Cardiac septum (tissue), 1 donor: Measurements from ENCODE around the gene LTN1. TPM values are rescaled to one million over a fixed set of nuclear protein-coding genes. Genes with fewer than 3 reads are reported as not detected.
"Not testable (repeated sequence)": the region's sequence is repeated elsewhere in the genome, so short reads cannot be mapped to it uniquely, and the experiment has no call there.

Source experiments
- DNase-seq: peaks from one replicate; pipeline ENCODE4 v3.0.0-alpha.2; 2020; ENCODE audit warnings: low spot score
- intact Hi-C: fragments of 100-400 bp; cut with DNase I; formaldehyde crosslinking; loops from one replicate; pipeline ENCODE4 v1.14.0; 2022
- long read RNA-seq: library from polyadenylated mRNA; unstranded; transcript quantifications from one replicate; pipeline ENCODE4 v2.0.0, GENCODE V29; 2021
- total RNA-seq: library from RNA; stranded (reverse); fragmentation: NEBNext Ultra II Directional; extraction: Animal tissue kit (Norgen Biotek cat#: 25700); gene quantifications from one replicate; pipeline ENCODE4 v1.2.1, GENCODE V29; 2021
- donor health status: DM: no; HTN: no; CAD: no.

Gene LTN1, protein sequence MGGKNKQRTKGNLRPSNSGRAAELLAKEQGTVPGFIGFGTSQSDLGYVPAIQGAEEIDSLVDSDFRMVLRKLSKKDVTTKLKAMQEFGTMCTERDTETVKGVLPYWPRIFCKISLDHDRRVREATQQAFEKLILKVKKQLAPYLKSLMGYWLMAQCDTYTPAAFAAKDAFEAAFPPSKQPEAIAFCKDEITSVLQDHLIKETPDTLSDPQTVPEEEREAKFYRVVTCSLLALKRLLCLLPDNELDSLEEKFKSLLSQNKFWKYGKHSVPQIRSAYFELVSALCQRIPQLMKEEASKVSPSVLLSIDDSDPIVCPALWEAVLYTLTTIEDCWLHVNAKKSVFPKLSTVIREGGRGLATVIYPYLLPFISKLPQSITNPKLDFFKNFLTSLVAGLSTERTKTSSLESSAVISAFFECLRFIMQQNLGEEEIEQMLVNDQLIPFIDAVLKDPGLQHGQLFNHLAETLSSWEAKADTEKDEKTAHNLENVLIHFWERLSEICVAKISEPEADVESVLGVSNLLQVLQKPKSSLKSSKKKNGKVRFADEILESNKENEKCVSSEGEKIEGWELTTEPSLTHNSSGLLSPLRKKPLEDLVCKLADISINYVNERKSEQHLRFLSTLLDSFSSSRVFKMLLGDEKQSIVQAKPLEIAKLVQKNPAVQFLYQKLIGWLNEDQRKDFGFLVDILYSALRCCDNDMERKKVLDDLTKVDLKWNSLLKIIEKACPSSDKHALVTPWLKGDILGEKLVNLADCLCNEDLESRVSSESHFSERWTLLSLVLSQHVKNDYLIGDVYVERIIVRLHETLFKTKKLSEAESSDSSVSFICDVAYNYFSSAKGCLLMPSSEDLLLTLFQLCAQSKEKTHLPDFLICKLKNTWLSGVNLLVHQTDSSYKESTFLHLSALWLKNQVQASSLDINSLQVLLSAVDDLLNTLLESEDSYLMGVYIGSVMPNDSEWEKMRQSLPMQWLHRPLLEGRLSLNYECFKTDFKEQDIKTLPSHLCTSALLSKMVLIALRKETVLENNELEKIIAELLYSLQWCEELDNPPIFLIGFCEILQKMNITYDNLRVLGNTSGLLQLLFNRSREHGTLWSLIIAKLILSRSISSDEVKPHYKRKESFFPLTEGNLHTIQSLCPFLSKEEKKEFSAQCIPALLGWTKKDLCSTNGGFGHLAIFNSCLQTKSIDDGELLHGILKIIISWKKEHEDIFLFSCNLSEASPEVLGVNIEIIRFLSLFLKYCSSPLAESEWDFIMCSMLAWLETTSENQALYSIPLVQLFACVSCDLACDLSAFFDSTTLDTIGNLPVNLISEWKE (N-terminal part only)
- 18.6 TPM for total RNA-seq
- long read RNA-seq, full-length matches to known transcripts = 3 of 14 reads
- long read RNA-seq, partial matches to known transcripts = 8 of 14 reads
- long read RNA-seq, other reads (novel, unspliced or antisense) = 3 of 14 reads

DNA sequence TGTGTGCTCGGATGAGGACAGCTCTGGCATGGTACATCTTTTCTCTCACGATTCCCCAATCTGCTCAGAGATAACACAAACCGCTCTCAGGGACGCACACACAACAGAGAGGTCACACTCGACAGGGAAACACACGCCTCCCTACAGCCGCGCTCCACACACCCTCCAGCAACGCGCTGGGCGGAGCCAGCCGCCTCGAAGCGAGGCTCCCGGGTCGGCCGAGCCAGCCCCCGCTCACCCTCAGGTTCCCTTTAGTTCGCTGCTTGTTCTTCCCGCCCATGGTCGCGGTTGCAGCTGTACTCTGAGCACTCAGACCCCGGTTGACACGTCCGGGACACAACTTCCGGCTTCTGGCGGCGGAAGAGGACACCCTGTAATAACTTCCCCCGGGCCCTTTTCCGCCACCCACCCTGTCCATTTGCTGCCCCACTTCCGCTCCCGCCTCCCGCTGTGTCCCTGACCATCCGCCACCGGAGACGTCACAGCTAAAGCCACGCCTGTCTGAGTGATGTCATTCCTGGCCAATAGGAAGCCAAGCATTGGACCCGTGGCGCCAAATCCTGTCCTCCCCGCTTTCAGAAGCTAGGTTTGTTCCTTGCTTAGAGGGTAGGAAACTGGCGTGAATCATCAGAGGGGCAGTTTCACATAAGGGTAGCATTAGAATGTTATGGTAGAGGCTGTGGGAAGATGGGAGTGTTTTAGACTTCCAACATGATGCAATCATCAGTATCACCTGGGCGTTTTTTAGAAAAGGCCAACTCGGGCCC lies at the start of gene LTN1:
Gene LTN1 (minus strand): TSS at position 352 of the 767 bp plus-strand sequence. CDS start 72 bp downstream, at position 280.
- DNase-seq = peak; percentile 99
- intact Hi-C loops = loop anchor here (2.0 kb wide), 1 partner anchor 32 kb away; the partner anchor contains the start of gene USP16

DNA sequence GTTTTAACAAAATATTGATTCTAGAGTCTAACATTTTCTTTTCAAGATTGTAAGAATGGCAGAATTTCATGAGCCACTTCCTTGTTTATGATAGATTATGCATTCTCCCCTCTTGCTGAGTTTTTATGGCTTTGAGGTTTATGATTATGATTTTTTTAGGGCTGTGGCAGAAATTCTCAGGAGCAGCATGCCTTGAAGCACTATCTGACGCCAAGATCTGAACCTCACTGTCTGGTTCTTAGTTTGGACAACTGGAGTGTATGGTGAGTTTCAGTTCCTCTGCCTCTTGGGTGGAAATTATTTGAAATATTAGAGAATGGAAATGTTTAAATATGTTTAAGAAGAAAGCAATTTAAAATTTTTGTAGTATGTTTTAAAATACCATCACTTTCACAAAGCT lies 42.0 kb upstream of the LTN1 start:
- DNase-seq = no peak
- intact Hi-C loops = no loop called here

GRCh38 chr21:29033871-29034270 lies 41.2 kb upstream of the LTN1 start:
- intact Hi-C loops = no loop called here
- DNase-seq = no peak

- intact Hi-C loops = no loop called here
- DNase-seq = no peak
Measured at GRCh38 chr21:29033301-29033700, 40.6 kb upstream of the LTN1 start.

DNA sequence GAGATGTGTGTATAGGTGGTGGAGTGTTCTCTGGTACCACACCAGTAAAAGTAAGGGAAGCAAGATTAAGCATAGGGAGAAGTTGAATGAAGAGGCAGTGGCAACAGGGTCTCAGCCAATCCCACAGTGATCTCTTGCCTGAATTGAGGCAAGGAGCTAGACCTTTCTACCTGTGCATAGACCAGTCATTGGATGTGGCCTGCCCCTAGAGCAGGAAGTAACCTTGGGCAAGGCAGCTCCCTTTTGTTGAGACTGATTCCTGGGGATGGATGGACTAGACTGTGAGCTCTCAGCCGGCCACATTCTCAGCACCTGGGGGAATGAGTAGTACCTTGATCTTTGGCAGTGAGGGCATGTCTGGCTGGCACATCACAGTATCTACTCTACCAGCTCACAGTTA lies 38.2 kb upstream of the LTN1 start:
- intact Hi-C loops = no loop called here
- DNase-seq = no peak

DNA sequence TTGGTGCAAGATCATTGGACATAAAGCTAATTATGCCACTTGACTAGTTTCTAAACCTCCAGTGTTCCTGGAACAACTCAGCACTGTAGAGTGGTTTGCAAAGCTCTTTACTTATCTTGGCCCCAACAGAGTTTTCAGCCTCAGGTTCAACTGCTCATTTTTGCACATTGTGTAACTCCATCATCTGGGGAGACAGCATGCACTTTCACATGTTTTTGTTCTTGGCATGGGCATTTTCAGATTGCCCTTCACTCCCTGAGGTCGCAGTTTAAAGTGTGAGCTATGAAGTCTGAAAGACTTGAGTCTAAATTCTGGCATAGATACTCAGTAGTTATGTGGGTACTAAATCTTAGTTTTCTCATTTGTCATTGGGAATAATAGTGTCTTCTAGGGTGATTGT lies 36.8 kb upstream of the LTN1 start:
- intact Hi-C loops = no loop called here
- DNase-seq = no peak

DNA sequence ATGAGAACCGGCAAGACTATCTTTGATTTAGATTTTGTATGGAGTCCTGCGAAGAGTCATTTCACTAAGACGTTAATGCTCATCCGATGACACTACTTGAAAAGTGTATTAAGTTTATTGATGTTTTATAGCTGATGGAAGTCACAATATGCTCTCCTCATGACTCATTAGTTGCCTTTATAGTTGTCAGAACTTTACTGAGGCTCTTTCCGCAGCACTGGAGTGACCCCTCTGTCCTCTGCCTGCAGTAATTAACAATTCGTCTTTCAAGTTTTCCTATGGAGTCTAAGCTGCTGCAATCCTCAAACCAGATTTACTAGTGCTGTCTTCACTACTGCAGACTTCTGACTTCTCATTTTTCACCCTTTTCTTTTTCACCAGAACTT lies 32.6 kb upstream of the LTN1 start:
- no peak for DNase-seq
- intact Hi-C loops = loop anchor here (2.0 kb wide), 1 partner anchor 33 kb away; the partner anchor contains the start of gene LTN1

- intact Hi-C loops = loop anchor here (2.0 to 5.0 kb wide), 2 partner anchors 32 to 48 kb away; partner anchors contain the start of genes CCT8 and LTN1
- DNase-seq = peak; percentile 97
Measured at GRCh38 chr21:29024474-29025327, 32.0 kb upstream of the LTN1 start, which contains the start of gene USP16. TSS of gene USP16 (plus strand) at chr21:29024668. CDS start at chr21:29027914, 3,246 bp downstream.

DNA sequence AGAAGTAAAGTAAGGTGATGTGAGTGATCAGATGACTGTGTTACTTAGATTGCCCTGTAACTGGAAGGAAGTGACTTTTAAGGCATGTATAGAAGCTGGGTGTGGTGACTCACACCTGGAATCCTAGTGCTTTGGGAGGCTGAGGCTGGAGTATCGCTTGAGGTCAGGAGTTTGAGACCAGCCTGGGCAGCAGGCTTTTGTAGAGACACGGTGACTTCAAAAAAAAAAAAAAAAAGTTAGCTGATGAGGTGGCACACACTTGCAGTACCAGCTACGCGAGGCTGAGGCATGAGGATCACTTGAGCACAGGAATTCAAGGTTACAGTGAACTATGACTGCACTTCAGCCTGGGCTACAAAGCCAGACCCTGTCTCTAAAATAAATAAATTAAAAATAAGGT lies 29.5 kb upstream of the LTN1 start:
- DNase-seq = no peak
- intact Hi-C loops = loop anchor here (5.0 kb wide), 1 partner anchor 50 kb away; the partner anchor contains the start of gene CCT8

DNA sequence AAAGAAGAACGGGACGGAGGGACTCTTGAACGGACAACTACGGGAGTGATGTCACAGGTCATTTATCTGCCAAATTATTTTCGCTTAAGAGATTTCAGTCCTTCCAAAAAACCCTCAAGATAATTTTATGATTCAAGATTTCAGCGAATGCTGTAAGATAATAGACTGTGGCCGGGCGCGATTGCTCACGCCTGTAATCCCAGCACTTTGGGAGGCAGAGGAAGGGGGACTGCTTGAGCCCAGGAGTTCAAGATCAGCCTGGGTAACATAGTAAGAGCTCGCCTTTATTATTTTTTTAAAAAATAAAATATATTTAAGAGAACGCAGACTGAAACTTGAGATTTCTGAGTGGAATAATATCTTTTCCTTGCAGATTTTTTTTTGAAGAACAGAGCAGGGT lies 25.9 kb upstream of the LTN1 start:
- no peak for DNase-seq
- intact Hi-C loops = loop anchor here (2.0 kb wide), 1 partner anchor 16 kb away; no protein-coding TSS in a partner anchor

- intact Hi-C loops = loop anchor here (2.0 kb wide), 1 partner anchor 15 kb away; no protein-coding TSS in a partner anchor
- no peak for DNase-seq
Measured at GRCh38 chr21:29017639-29018237, 25.1 kb upstream of the LTN1 start.

GRCh38 chr21:29011236-29011635 lies 18.6 kb upstream of the LTN1 start:
- intact Hi-C loops, DNase-seq: not testable (repeated sequence)

DNA sequence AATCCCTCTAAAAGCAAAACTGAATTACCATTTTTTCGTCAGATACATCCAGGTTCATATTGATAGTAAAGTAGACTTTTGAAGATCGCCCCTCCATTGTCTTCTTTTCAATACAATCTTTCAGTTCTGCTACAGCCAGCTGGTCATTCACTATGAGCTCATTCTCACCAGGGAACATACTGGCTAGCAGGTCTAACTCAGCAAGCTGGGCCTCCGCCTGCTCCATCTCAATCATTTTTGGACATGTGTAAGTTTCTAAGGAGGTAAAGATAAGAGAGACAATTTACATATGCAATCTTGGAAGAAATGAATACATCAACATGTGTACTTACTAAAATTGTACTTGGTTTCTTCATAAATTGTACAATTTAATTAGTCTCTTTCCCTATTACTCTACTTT lies 15.7 kb upstream of the LTN1 start:
- no peak for DNase-seq
- intact Hi-C loops = no loop called here

GRCh38 chr21:29007810-29008209 lies 15.1 kb upstream of the LTN1 start:
- DNase-seq = no peak
- intact Hi-C loops = no loop called here

GRCh38 chr21:29007135-29007534 lies 14.5 kb upstream of the LTN1 start:
- no peak for DNase-seq
- intact Hi-C loops = no loop called here

- intact Hi-C loops = no loop called here
Measured at GRCh38 chr21:29005696-29006095, 13.0 kb upstream of the LTN1 start.

More at GRCh38 chr21:29005696-29006095, 13.0 kb upstream of the LTN1 start:
- DNase-seq = no peak
